ENCODE results near the gene TMEM175.

The TMEM175 gene

GRCh38 chr4:1006856-1007255, 74.6 kb downstream of the TMEM175 start:
- H3K4me3 ChIP-seq (ENCODE audit: low read depth, low read length): no peak overlapping the region
- H3K27me3 ChIP-seq: peaks cover 79% of the 10 kb centered on the region
- TF ChIP-seq CTCF (IDR thresholded peaks at IDR 0.05; ENCODE audit: low read depth, low read length): no peak

More at GRCh38 chr4:1006856-1007255, 74.6 kb downstream of the TMEM175 start:
- Histone ChIP-seq H3K4me1 (no peaks in the 10 kb centered on the region; the same call in 1 of the 2 replicates), H3K36me3 (no peaks in the 10 kb centered on the region), H3K9me3 (no peaks in the 10 kb centered on the region)
- no peak for DNase-seq
